GF-D8 (cell line): ENCODE measurements around the gene TSPAN17.
A peak's percentile ranks its signal among the peaks of the same experiment; 100 is the strongest.
"Not testable (repeated sequence)": the region's sequence is repeated elsewhere in the genome, so short reads cannot be mapped to it uniquely, and the experiment has no call there.

Source experiments
- DNase-seq: peaks from one replicate; lab custom pipeline; 2025; lab: John Stamatoyannopoulos, UW

Gene TSPAN17, protein sequence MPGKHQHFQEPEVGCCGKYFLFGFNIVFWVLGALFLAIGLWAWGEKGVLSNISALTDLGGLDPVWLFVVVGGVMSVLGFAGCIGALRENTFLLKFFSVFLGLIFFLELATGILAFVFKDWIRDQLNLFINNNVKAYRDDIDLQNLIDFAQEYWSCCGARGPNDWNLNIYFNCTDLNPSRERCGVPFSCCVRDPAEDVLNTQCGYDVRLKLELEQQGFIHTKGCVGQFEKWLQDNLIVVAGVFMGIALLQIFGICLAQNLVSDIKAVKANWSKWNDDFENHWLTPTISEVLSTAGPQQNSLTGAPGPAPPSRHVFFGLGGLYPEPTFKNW

DNA sequence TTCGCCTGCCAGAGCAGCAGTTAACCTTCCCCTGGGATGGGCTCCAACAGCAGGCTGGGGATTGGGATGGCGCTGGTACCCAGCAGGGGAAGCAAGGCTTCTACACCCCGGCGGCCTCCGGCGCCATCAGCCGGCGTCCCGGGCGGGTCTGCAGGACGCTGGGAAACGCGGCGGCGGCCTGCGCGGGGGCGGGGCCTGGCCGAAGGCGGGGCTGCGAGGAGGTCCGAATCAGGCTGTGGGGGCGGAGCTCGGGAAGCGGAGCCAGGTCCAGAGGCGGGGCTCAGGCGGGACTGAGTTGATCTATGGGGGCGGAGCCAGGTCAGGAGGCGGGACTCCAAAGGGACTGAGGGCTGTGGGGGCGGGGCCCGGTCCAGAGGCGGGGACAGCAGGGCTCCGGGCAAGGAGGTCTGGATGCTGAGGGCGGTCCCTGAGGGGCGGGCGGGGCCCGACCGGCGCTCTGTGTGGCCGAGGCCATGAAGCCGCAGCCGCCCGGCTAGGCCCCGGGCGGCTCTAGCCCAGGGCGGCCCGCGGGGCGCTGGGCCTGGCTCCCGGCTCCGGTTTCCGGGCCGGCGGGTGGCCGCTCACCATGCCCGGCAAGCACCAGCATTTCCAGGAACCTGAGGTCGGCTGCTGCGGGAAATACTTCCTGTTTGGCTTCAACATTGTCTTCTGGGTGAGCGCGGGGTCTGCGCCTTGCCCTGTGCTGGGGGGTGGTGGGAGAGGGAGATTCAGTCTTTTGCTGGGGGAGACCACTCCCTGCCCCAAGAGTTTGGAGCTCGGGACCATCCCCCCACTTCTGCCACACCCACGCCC lies at the start of gene TSPAN17:
Gene TSPAN17 (plus strand): TSS at position 455 of the 813 bp plus-strand sequence. CDS start 132 bp downstream, at position 587.
- peak; percentile 89 for DNase-seq

GRCh38 chr5:176599749-176600430 lies 47.4 kb upstream of the TSPAN17 start:
- not testable (repeated sequence) for DNase-seq

- no peak for DNase-seq
Measured at GRCh38 chr5:176601901-176602482, 45.3 kb upstream of the TSPAN17 start.

- DNase-seq, result no peak
Measured at GRCh38 chr5:176603091-176603490, 44.2 kb upstream of the TSPAN17 start.

GRCh38 chr5:176606032-176606431 lies 41.3 kb upstream of the TSPAN17 start:
- DNase-seq, result no peak

DNA sequence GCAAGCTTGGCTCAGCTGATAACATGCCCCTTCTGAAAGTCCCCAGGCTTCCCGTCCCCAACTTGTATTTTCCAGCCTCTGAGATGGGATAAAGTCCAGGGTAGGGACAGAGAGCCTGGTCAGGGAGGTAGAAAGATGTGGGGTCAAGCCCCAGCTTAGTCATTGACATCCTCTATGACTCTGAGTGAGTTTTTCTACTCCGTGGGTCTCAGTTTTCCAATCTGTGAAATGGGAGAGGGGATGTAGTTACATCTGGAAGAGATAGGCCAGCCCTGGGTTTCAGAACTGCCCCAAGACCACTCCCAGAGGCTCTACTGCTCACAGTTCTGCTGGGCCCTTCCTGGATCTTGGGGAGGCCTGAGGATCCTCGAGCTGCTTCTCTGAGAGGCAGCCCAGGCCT lies 40.4 kb upstream of the TSPAN17 start:
- no peak for DNase-seq

DNA sequence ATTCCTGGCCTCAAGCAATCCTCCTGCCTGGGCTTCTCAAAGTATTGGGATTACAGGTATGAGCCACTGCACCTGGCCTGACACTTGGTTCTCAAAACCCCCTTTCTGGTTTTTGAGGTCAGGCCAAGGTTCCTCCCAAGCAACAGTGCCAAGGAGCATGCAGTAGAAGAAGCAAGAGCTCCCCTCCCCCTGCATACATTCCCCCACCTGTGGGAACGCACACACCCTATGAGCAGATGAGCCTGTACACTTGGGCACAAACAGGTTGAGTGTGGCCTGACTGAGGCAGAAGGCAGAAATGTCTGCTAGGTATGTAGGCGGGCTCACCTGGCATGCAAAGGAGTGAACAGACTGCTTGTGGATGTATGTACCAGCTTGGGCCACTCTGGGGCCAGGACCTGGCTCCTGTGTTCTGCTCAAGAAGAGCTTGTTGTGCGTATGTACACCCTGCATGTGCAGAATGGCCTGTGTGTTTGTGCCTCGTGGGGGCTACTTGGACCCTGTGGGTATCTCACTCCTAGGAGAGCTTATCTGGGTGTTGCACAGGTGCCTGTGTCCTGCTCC lies 39.1 kb upstream of the TSPAN17 start:
- DNase-seq, result no peak

- DNase-seq, result no peak
Measured at GRCh38 chr5:176608937-176609723, 38.2 kb upstream of the TSPAN17 start.

GRCh38 chr5:176609724-176610434 lies 37.4 kb upstream of the TSPAN17 start, which contains the start of gene GPRIN1:
Gene GPRIN1, minus strand, starts transcription at chr5:176610156. Its CDS starts 10,322 bp downstream, at chr5:176599834.
- DNase-seq, result no peak

DNA sequence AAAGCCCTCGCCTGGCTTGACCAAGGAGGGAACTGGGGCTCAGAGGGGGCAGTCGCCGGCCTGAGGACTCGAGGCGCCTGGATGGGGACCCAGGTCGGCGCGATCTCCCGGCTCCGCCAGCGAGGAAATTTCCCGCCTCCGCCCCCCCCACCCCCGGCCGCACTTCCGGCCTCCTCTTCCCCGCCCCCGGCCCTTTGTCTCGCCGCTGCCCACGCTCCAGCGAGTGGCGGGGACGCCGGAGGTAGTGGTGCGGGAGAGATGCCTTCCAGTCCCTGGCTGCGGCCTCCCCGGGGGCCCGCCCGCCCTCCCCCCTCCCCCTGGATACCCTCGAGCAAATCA lies 36.9 kb upstream of the TSPAN17 start:
- DNase-seq, result no peak

DNA sequence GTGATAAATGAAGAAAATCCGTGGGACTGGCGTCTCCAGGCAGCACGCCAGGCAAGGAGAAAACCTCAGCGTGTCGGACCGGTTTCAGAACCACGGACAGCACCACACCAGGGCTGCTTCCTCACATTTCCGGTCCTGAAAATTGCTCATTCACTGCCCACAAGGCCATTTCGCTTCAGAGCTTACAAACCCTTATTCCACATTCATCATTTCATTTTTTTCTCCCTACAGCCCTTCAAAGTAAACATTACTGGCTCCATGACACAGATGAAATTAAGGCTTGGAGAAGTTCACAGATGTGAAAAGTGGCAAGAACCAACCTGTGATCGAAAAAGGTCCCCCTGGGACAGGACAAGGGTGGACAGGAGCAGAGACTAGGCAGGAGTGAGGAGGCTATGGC lies 35.8 kb upstream of the TSPAN17 start:
- DNase-seq, result no peak

DNA sequence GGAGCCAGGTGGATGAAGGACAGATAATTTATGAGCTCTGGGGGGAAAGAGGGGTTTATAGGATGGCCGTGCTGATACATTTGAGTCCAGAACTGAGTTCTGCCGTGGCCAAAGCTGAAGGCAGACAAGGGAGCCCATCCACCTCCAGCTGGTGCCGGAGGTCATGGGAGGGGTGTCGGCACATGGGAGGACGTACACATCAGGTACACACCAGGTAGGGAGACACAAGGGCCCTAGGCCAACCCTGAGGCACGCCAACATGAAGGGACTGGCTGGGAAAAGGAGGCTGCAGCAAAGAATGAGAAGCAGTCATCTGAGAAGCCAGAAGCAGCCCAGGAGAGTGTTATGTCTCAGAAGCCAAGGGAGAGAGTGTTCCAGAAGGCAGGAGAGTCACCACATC lies 35.3 kb upstream of the TSPAN17 start:
- DNase-seq, result no peak

GRCh38 chr5:176612855-176613254 lies 34.4 kb upstream of the TSPAN17 start:
- DNase-seq, result no peak

DNA sequence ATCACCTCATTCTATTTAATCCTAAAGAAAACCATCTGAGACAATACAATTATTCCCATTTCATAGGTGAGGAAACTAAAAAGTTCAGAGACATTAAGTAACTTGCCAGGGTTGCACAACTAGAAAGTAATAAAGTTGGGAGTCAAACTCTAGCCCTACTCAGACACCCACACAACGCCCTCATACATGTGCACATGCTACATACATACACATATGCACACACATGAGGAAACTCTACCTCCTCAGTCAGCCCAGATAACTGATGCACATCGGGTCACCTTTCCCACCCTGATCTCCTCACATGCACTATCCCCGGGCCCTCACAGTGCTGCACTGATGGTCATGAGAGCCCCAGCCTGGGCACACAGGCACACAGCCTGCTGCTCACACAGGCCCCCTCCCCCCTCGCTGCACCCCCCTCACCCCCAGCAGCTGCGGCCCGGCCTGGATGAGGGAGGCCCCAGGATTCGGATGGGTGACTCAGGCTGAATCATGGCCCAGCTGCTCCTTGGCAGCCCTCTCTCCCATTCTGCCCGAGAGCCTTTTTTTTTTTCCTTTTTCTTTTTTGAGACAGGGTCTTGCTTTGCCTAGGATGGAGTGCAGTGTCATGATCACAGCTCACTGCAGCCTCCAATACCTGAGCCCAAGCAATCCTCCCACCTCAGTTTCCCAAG lies 32.3 kb upstream of the TSPAN17 start:
- DNase-seq, result no peak

GRCh38 chr5:176616511-176616910 lies 30.8 kb upstream of the TSPAN17 start:
- DNase-seq, result no peak

GRCh38 chr5:176618783-176619182 lies 28.5 kb upstream of the TSPAN17 start:
- DNase-seq, result no peak

DNA sequence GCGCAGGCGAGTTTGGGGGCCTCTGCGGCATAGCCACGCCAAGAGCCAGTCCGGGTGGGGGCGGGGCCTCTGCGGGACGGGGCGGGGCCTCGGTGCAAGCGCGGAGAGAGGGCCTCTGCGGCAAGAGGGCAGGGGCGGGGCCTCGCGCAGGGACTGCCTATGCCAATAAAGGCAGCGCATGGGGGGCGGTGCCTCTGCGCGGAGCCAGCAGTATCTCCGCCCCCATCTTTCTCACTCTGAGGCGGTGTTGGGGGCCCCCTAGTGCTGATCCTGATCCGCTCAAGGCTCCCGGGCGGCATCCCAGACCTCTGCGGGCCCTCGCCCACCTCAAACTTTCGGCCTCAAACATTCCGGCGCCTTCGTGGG lies 28.1 kb upstream of the TSPAN17 start:
- no peak for DNase-seq

GRCh38 chr5:176619569-176620332 lies 27.5 kb upstream of the TSPAN17 start:
- no peak for DNase-seq

DNA sequence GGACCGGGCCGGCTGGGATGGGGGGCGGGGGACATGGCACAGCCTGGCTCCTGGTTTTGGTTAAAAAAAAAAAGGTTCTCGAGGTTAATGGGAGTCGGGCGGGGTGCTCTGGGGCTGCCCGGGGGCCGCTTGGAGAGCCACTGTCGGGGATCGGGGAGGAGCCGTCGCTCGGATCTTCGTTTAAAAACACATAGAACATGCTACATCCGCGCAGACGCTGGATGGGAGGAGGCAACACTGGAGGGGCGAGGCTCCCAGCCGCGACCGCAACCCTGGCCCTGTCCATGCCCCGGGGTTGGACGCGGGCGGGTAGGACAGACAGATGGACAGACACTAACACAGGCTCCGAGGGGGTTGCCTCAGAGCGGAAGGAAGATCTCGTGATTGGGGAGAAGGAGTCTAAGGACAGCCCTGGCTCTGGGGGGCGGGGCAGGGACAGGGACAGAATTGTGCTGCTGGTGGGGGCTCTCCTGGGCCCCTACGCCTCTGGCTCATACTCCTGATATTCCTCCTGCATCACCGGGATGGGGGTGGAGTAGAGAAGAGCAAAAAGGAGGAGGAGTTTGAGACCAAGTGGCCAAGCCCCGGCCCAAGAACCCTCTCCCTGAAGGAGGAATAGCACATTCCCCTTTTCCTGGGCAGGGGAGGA lies 26.8 kb upstream of the TSPAN17 start:
- DNase-seq, result no peak
